Neural cell (in vitro differentiated cells): ENCODE measurements around the gene HPS5.

Experiments
- CTCF ChIP-seq: fragments of 450-650 bp; IDR thresholded peaks from 2 replicates; pipeline ENCODE4 v1.5.1; 2014; ENCODE audit warnings: antibody characterized with exemption, mild to moderate bottlenecking, moderate library complexity; ENCODE audit not compliant: poor library complexity, severe bottlenecking
- EZH2 ChIP-seq: fragments of 200-600, 300-800 bp; shearing (Covaris generic), sonication (generic); IDR thresholded peaks from 2 replicates; pipeline ENCODE4 v1.6.1; 2014; ENCODE audit warnings: antibody characterized with exemption, low read length, borderline replicate concordance, mild to moderate bottlenecking; ENCODE audit not compliant: insufficient read depth, poor library complexity, severe bottlenecking

GRCh38 chr11:18280438-18281045 lies 41.4 kb downstream of the HPS5 start:
- no peak for TF ChIP-seq EZH2
- TF ChIP-seq CTCF, result no peak
